ENCODE results near the gene LRRFIP1. TPM values are rescaled to one million over a fixed set of nuclear protein-coding genes. Genes with fewer than 3 reads are reported as not detected.

The LRRFIP1 gene
- total and polyA plus RNA-seq, 2 of the 13 experiments (the other 11 are each of a cell fraction or from before 2014, with no cell fraction given): 15.9 to 40.5 TPM

GRCh38 chr2:237743561-237744269, 116.3 kb downstream of the LRRFIP1 start (continued):
- TF ChIP-seq, protein P1, sequence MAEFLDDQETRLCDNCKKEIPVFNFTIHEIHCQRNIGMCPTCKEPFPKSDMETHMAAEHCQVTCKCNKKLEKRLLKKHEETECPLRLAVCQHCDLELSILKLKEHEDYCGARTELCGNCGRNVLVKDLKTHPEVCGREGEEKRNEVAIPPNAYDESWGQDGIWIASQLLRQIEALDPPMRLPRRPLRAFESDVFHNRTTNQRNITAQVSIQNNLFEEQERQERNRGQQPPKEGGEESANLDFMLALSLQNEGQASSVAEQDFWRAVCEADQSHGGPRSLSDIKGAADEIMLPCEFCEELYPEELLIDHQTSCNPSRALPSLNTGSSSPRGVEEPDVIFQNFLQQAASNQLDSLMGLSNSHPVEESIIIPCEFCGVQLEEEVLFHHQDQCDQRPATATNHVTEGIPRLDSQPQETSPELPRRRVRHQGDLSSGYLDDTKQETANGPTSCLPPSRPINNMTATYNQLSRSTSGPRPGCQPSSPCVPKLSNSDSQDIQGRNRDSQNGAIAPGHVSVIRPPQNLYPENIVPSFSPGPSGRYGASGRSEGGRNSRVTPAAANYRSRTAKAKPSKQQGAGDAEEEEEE (CRISPR knock-in tag; IDR thresholded peaks at IDR 0.05; ENCODE audit: borderline replicate concordance): no peak
- 0 out of 2 replicates have a peak, but pooled peaks have one; percentile 35 for TF ChIP-seq MXD4 (CRISPR knock-in tag; IDR thresholded peaks at IDR 0.05)
- peak; percentile 30; the same call in 1 of the 2 replicates for TF ChIP-seq FUBP1 (CRISPR knock-in tag; IDR thresholded peaks at IDR 0.05; ENCODE audit: borderline replicate concordance)
- TF ChIP-seq ZNF644 (CRISPR knock-in tag; IDR thresholded peaks at IDR 0.05; ENCODE audit: low read depth): peak; percentile 82; the same call in 1 of the 2 replicates
- TF ChIP-seq ZFP36 (IDR thresholded peaks at IDR 0.05; ENCODE audit: borderline replicate concordance, low read depth, low read length, partially characterized antibody): no peak
- 0 out of 2 replicates have a peak, but pooled peaks have one; percentile 9 for TF ChIP-seq PBX2 (CRISPR knock-in tag; IDR thresholded peaks at IDR 0.05)
- no peak for TF ChIP-seq PCBP2 (optimal IDR thresholded peaks at IDR 0.05; ENCODE audit: low read depth, low read length, poor library complexity, severe bottlenecking)
- TF ChIP-seq ZNF558 (CRISPR knock-in tag; IDR thresholded peaks at IDR 0.05; ENCODE audit: borderline replicate concordance): no peak
- TF ChIP-seq, protein P2, sequence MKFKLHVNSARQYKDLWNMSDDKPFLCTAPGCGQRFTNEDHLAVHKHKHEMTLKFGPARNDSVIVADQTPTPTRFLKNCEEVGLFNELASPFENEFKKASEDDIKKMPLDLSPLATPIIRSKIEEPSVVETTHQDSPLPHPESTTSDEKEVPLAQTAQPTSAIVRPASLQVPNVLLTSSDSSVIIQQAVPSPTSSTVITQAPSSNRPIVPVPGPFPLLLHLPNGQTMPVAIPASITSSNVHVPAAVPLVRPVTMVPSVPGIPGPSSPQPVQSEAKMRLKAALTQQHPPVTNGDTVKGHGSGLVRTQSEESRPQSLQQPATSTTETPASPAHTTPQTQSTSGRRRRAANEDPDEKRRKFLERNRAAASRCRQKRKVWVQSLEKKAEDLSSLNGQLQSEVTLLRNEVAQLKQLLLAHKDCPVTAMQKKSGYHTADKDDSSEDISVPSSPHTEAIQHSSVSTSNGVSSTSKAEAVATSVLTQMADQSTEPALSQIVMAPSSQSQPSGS (CRISPR knock-in tag; IDR thresholded peaks at IDR 0.05): peak; percentile 86
- peak; percentile 74; the same call in 1 of the 2 replicates for TF ChIP-seq IRX3 (CRISPR knock-in tag; IDR thresholded peaks at IDR 0.05; ENCODE audit: borderline replicate concordance, low read depth)
- peak; percentile 75 for TF ChIP-seq HOXA3 (CRISPR knock-in tag; IDR thresholded peaks at IDR 0.05)
- TF ChIP-seq ZNF552 (CRISPR knock-in tag; IDR thresholded peaks at IDR 0.05; ENCODE audit: borderline replicate concordance): no peak
- TF ChIP-seq MBD4 (IDR thresholded peaks at IDR 0.05; ENCODE audit: borderline replicate concordance, low read length): no peak; the same call in 1 of the 2 replicates
- TF ChIP-seq, protein P3, sequence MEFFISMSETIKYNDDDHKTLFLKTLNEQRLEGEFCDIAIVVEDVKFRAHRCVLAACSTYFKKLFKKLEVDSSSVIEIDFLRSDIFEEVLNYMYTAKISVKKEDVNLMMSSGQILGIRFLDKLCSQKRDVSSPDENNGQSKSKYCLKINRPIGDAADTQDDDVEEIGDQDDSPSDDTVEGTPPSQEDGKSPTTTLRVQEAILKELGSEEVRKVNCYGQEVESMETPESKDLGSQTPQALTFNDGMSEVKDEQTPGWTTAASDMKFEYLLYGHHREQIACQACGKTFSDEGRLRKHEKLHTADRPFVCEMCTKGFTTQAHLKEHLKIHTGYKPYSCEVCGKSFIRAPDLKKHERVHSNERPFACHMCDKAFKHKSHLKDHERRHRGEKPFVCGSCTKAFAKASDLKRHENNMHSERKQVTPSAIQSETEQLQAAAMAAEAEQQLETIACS (CRISPR knock-in tag; IDR thresholded peaks at IDR 0.05): no peak
- TF ChIP-seq NR0B2 (CRISPR knock-in tag; IDR thresholded peaks at IDR 0.05): no peak
- TF ChIP-seq ONECUT2 (CRISPR knock-in tag; IDR thresholded peaks at IDR 0.05): no peak
- TF ChIP-seq ZNF44 (CRISPR knock-in tag; IDR thresholded peaks at IDR 0.05): no peak
- TF ChIP-seq SIX4 (CRISPR knock-in tag; IDR thresholded peaks at IDR 0.05): peak; percentile 95

Data from HepG2 (cell line).